Liver (tissue), 9 donors: Measurements from ENCODE around the gene RP9. TPM values are rescaled to one million over a fixed set of nuclear protein-coding genes. Genes with fewer than 3 reads are reported as not detected.

Source experiments
- DNase-seq: peaks from one replicate; pipeline ENCODE4 v3.0.0-alpha.2; 2017; ENCODE audit warnings: low spot score
- H3K27ac ChIP-seq, 2 donors: one replicate each; pipeline ENCODE4 v1.7.0; 2013; ENCODE audit warnings: inconsistent platforms in 2 of 2, low read length in 2 of 2, control low read depth in 1 of 2, low read depth in 1 of 2, mild to moderate bottlenecking in 1 of 2
- H3K27me3 ChIP-seq, 4 donors: one replicate each; pipeline versions ENCODE4 v1.6.1 to v1.7.0; 2013; ENCODE audit warnings: low read length in 3 of 4, inconsistent platforms in 1 of 4, mild to moderate bottlenecking in 1 of 4, moderate library complexity in 1 of 4; ENCODE audit not compliant: control insufficient read depth in 4 of 4, insufficient read depth in 4 of 4
- H3K36me3 ChIP-seq, 4 donors: one replicate each; pipeline versions ENCODE4 v1.6.1 to v1.7.0; 2013; ENCODE audit warnings: low read length in 3 of 4, mild to moderate bottlenecking in 3 of 4, low read depth in 1 of 4, moderate library complexity in 1 of 4; ENCODE audit not compliant: control insufficient read depth in 4 of 4, insufficient read depth in 3 of 4
- H3K4me1 ChIP-seq, 4 donors: one replicate each; pipeline versions ENCODE4 v1.6.1 to v1.7.0; 2013; ENCODE audit warnings: low read length in 3 of 4, mild to moderate bottlenecking in 3 of 4, moderate library complexity in 1 of 4; ENCODE audit not compliant: control insufficient read depth in 4 of 4, insufficient read depth in 4 of 4
- H3K4me3 ChIP-seq, 3 donors: one replicate each; pipeline versions ENCODE4 v1.6.1 to v1.7.0; 2013; ENCODE audit warnings: low read length in 3 of 3, control low read depth in 1 of 3, low read depth in 1 of 3, mild to moderate bottlenecking in 1 of 3
- H3K9ac ChIP-seq, 2 donors: one replicate each; pipeline ENCODE4 v1.7.0; 2013; ENCODE audit warnings: low read length in 2 of 2, mild to moderate bottlenecking in 2 of 2, moderate library complexity in 2 of 2, control low read depth in 1 of 2, low read depth in 1 of 2
- H3K9me3 ChIP-seq, 4 donors: one replicate each; pipeline versions ENCODE4 v1.6.1 to v1.7.0; 2013; ENCODE audit warnings: low read length in 3 of 4; ENCODE audit not compliant: control insufficient read depth in 4 of 4
- CTCF ChIP-seq: fragments of 150-350 bp; IDR thresholded peaks from 2 replicates; pipeline ENCODE4 v1.5.1; 2017; ENCODE audit warnings: improper control_type of control experiment, low read depth, low read length; ENCODE audit not compliant: missing input control
- EGR1 ChIP-seq, 2 donors: IDR thresholded peaks; 2 replicates each; pipeline ENCODE4 v1.6.1; 2016 to 2018; ENCODE audit warnings: antibody characterized with exemption in 2 of 2, low read depth in 2 of 2
- FOXA1 ChIP-seq: IDR thresholded peaks from 2 replicates; pipeline ENCODE4 v1.6.1; 2016; ENCODE audit warnings: antibody characterized with exemption
- FOXA2 ChIP-seq: IDR thresholded peaks from 2 replicates; pipeline ENCODE4 v1.6.1; 2016; ENCODE audit warnings: antibody characterized with exemption
- GABPA ChIP-seq, 2 donors: IDR thresholded peaks in 1 of 2; conservative IDR thresholded peaks in 1 of 2; 2 replicates each; pipeline ENCODE4 v1.6.1; 2016; ENCODE audit warnings: antibody characterized with exemption in 2 of 2, mild to moderate bottlenecking in 1 of 2, moderate library complexity in 1 of 2
- HNF4A ChIP-seq, 2 donors: conservative IDR thresholded peaks; 2 replicates each; pipeline ENCODE4 v1.6.1; 2016; ENCODE audit warnings: antibody characterized with exemption in 2 of 2, mild to moderate bottlenecking in 2 of 2
- HNF4G ChIP-seq: IDR thresholded peaks from 2 replicates; pipeline ENCODE4 v1.6.1; 2016; ENCODE audit warnings: antibody characterized with exemption
- JUND ChIP-seq, 2 donors: IDR thresholded peaks; 2 replicates each; pipeline ENCODE4 v1.6.1; 2016; ENCODE audit warnings: antibody characterized with exemption in 2 of 2
- NR2F2 ChIP-seq: IDR thresholded peaks from 2 replicates; pipeline ENCODE4 v1.6.1; 2016; ENCODE audit warnings: antibody characterized with exemption
- RAD21 ChIP-seq, 2 donors: IDR thresholded peaks; 2 replicates each; pipeline ENCODE4 v1.6.1; 2016; ENCODE audit warnings: antibody characterized with exemption in 2 of 2, mild to moderate bottlenecking in 2 of 2
- REST ChIP-seq: IDR thresholded peaks from 2 replicates; pipeline ENCODE4 v1.6.1; 2016; ENCODE audit warnings: antibody characterized with exemption, mild to moderate bottlenecking
- RXRA ChIP-seq, 2 donors: IDR thresholded peaks; 2 replicates each; pipeline ENCODE4 v1.6.1; 2017 to 2018; ENCODE audit warnings: antibody characterized with exemption in 2 of 2, mild to moderate bottlenecking in 1 of 2
- SP1 ChIP-seq: IDR thresholded peaks from 2 replicates; pipeline ENCODE4 v1.6.1; 2018; ENCODE audit warnings: antibody characterized with exemption, mild to moderate bottlenecking
- TAF1 ChIP-seq: conservative IDR thresholded peaks from 2 replicates; pipeline ENCODE4 v1.6.1; 2016; ENCODE audit warnings: antibody characterized with exemption, mild to moderate bottlenecking
- YY1 ChIP-seq: IDR thresholded peaks from 2 replicates; pipeline ENCODE4 v1.6.1; 2016; ENCODE audit warnings: antibody characterized with exemption, mild to moderate bottlenecking
- WGBS: extraction: QIAGEN DNeasy Blood & Tissue Kit; methylation state at CpG from one replicate; pipeline ENCODE4 v1.1.7; 2013; 5-methylcytosine and 5-hydroxymethylcytosine counted together
- polyA plus RNA-seq, 2 donors: library from polyadenylated mRNA; stranded (reverse) in 1 of 2; unstranded in 1 of 2; fragments of 200-250 nt in 1 of 2; fragments of >200 nt in 1 of 2; fragmentation: Nextera tagmentation in 1 of 2; extraction: Ambion mirVana in 1 of 2; gene quantifications; one replicate each; pipeline versions ENCODE4 v1.2.1 to v1.2.3, GENCODE V29; 2013 to 2015
- total RNA-seq, 2 donors: library from RNA; depleted of rRNA; stranded (reverse); fragments of >200 nt; gene quantifications; one replicate each; pipeline ENCODE4 v1.2.3, GENCODE V29; 2014
- TF ChIP-seq, protein P1 (sequence below): IDR thresholded peaks from 2 replicates; pipeline ENCODE4 v1.6.1; 2016; ENCODE audit warnings: antibody characterized with exemption
- TF ChIP-seq, protein P2 (sequence below): IDR thresholded peaks from 2 replicates; pipeline ENCODE4 v1.6.1; 2016; ENCODE audit warnings: antibody characterized with exemption
- donor health status: healthy.
- donor health status: healthy.
- donor health status: healthy.
- donor health status: healthy.
- donor health status: healthy.

RP9 gene
- total and polyA plus RNA-seq, 4 donors, result 3.3 to 7.7 (median 4.4) TPM

GRCh38 chr7:33079096-33079495, 30.1 kb downstream of the RP9 start:
- H3K4me3 ChIP-seq, result no peak overlapping the region
- H3K27ac ChIP-seq, result no peak overlapping the region
- no peaks in the 10 kb centered on the region for H3K27me3 ChIP-seq
- H3K9me3 ChIP-seq, result no peaks in the 10 kb centered on the region
- whole genome bisulfite sequencing, result 95% methylated on average over 2 of the region's 2 CpGs
- no peak for TF ChIP-seq TAF1
- no peak for TF ChIP-seq HNF4A (conservative IDR thresholded peaks at IDR 0.05)
- TF ChIP-seq, protein P1, sequence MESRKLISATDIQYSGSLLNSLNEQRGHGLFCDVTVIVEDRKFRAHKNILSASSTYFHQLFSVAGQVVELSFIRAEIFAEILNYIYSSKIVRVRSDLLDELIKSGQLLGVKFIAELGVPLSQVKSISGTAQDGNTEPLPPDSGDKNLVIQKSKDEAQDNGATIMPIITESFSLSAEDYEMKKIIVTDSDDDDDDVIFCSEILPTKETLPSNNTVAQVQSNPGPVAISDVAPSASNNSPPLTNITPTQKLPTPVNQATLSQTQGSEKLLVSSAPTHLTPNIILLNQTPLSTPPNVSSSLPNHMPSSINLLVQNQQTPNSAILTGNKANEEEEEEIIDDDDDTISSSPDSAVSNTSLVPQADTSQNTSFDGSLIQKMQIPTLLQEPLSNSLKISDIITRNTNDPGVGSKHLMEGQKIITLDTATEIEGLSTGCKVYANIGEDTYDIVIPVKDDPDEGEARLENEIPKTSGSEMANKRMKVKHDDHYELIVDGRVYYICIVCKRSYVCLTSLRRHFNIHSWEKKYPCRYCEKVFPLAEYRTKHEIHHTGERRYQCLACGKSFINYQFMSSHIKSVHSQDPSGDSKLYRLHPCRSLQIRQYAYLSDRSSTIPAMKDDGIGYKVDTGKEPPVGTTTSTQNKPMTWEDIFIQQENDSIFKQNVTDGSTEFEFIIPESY, result no peak
- TF ChIP-seq FOXA2, result no peak
- no peak for TF ChIP-seq NR2F2
- TF ChIP-seq RXRA (IDR thresholded peaks at IDR 0.05), result no peak
- TF ChIP-seq, protein P2, sequence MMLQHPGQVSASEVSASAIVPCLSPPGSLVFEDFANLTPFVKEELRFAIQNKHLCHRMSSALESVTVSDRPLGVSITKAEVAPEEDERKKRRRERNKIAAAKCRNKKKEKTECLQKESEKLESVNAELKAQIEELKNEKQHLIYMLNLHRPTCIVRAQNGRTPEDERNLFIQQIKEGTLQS, result no peak
- TF ChIP-seq CTCF, result no peak
- TF ChIP-seq GABPA (IDR thresholded peaks at IDR 0.05 in 1 of 2, conservative IDR thresholded peaks at IDR 0.05 in 1 of 2), result no peak
- TF ChIP-seq EGR1 (IDR thresholded peaks at IDR 0.05; ENCODE audit: low read depth in 2 of 2), result no peak
- no peak for TF ChIP-seq JUND (IDR thresholded peaks at IDR 0.05)
- TF ChIP-seq SP1, result no peak
- no peak for TF ChIP-seq FOXA1
- TF ChIP-seq YY1, result no peak
- no peak for TF ChIP-seq HNF4G
- no peaks in the 10 kb centered on the region for H3K36me3 ChIP-seq
- no peak overlapping the region for H3K9ac ChIP-seq
- H3K4me1 ChIP-seq, result no peaks in the 10 kb centered on the region
- DNase-seq, result no peak

DNA sequence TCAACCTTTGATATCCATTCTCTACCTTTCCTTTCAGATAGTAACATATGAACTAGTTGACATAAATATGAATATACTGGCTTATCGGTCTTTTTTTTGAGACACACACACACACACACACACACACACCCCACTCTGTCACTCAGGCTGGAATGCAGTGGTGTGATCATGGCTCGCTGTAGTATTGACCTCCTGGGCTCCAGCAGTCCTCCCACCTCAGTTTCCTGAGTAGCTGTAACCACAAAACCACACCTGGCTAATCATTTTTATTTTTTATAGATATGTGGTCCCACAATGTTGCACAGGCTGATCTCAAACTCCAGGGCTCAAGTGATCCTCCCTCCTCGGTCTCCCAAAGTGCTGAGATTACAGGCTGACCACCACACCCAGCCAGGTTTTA, 32.5 kb downstream of the RP9 start:
- TF ChIP-seq, protein P1, result no peak
- TF ChIP-seq FOXA1 (no peak), GABPA (IDR thresholded peaks at IDR 0.05 in 1 of 2, conservative IDR thresholded peaks at IDR 0.05 in 1 of 2) (no peak), HNF4G (no peak), JUND (IDR thresholded peaks at IDR 0.05) (no peak), HNF4A (conservative IDR thresholded peaks at IDR 0.05) (no peak), SP1 (no peak), CTCF (no peak), RAD21 (IDR thresholded peaks at IDR 0.05) (no peak), NR2F2 (no peak), YY1 (no peak), EGR1 (IDR thresholded peaks at IDR 0.05; ENCODE audit: low read depth in 2 of 2) (no peak), TAF1 (no peak), FOXA2 (no peak), REST (no peak), RXRA (IDR thresholded peaks at IDR 0.05) (no peak)
- WGBS, result 70% methylated on average over 3 of the region's 3 CpGs
- H3K36me3 ChIP-seq, result no peaks in the 10 kb centered on the region
- peaks cover 0 to under 1% (median 0%) of the 10 kb centered on the region in 4 donors for H3K9me3 ChIP-seq
- no peak overlapping the region for H3K27ac ChIP-seq
- H3K27me3 ChIP-seq, result no peaks in the 10 kb centered on the region
- no peak overlapping the region for H3K9ac ChIP-seq
- DNase-seq, result no peak
- H3K4me3 ChIP-seq, result no peak overlapping the region
- H3K4me1 ChIP-seq, result no peaks in the 10 kb centered on the region
